Measurements from ENCODE around the gene PPP3CA. TPM values are rescaled to one million over a fixed set of nuclear protein-coding genes. Genes with fewer than 3 reads are reported as not detected.

The PPP3CA gene
- total RNA-seq, 1 donor from 2014 or later = 29.9 TPM

DNA sequence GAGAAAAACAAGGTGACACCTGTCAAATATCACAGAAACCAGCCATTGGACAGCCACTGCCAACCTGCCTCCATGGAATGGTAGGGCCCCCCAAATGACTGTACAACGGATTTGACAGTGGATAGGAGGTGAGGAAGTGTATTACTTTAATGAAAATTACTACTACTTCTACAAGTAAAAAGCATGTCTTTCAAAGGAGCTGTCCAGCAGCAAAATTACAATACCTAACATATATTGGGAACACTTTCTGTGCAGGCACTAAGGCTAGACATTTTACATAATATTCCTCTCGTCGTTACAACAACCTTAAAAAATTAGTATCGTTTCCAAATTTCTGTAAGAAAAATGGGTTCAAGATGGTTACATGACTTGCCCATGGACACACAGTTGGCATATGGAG lies 14.9 kb downstream of the PPP3CA start:
- no peaks in the 10 kb centered on the region for H3K9me3 Mint-ChIP-seq (ENCODE audit: unreplicated experiment)
- no peak for DNase-seq
- no peaks in the 10 kb centered on the region for H3K4me1 Mint-ChIP-seq (ENCODE audit: low read depth, unreplicated experiment)
- no peaks in the 10 kb centered on the region for H3K36me3 Mint-ChIP-seq (ENCODE audit: unreplicated experiment)
- no peaks in the 10 kb centered on the region for H3K27me3 Mint-ChIP-seq (ENCODE audit: unreplicated experiment)
- no peak overlapping the region for H3K27ac Mint-ChIP-seq (ENCODE audit: unreplicated experiment)
- H3K4me3 Mint-ChIP-seq (ENCODE audit: unreplicated experiment) = no peak overlapping the region
- TF ChIP-seq CTCF (IDR thresholded peaks at IDR 0.05; ENCODE audit: partially characterized antibody, unreplicated experiment) = no peak

DNA sequence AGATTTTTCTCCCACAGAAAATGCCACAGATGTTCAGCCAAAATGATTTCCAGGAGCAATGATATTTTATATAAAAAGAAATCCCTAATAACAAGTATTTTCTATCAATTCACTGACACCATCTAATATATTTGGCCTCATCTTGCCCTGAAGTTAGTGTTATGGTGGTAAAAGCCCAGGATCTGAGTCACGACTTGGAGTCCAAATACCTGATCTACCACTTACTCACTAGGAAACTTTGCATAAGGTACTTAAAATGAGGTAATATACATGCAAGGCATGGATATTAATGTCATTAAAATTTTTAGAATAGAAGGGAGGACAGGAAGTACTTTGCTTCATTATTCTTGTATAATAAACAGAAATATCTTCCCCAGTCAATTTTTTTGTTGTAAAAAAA lies 16.3 kb downstream of the PPP3CA start:
- H3K27ac Mint-ChIP-seq (ENCODE audit: unreplicated experiment) = no peak overlapping the region
- no peak overlapping the region for H3K4me3 Mint-ChIP-seq (ENCODE audit: unreplicated experiment)
- TF ChIP-seq CTCF (IDR thresholded peaks at IDR 0.05; ENCODE audit: partially characterized antibody, unreplicated experiment) = no peak
- no peak for DNase-seq
- H3K36me3 Mint-ChIP-seq (ENCODE audit: unreplicated experiment) = no peaks in the 10 kb centered on the region
- H3K9me3 Mint-ChIP-seq (ENCODE audit: unreplicated experiment) = no peaks in the 10 kb centered on the region
- H3K27me3 Mint-ChIP-seq (ENCODE audit: unreplicated experiment) = no peaks in the 10 kb centered on the region
- H3K4me1 Mint-ChIP-seq (ENCODE audit: low read depth, unreplicated experiment) = no peaks in the 10 kb centered on the region

- no peaks in the 10 kb centered on the region for H3K9me3 Mint-ChIP-seq (ENCODE audit: unreplicated experiment)
These were observed 17.7 kb downstream of the PPP3CA start for GRCh38 chr4:101329592-101329991.

GRCh38 chr4:101328063-101328602 lies 19.2 kb downstream of the PPP3CA start:
- no peaks in the 10 kb centered on the region for H3K27me3 Mint-ChIP-seq (ENCODE audit: unreplicated experiment)
- no peaks in the 10 kb centered on the region for H3K36me3 Mint-ChIP-seq (ENCODE audit: unreplicated experiment)
- H3K4me3 Mint-ChIP-seq (ENCODE audit: unreplicated experiment) = no peak overlapping the region
- H3K4me1 Mint-ChIP-seq (ENCODE audit: low read depth, unreplicated experiment) = no peaks in the 10 kb centered on the region
- peaks cover 2% of the 10 kb centered on the region for H3K9me3 Mint-ChIP-seq (ENCODE audit: unreplicated experiment)
- no peak for TF ChIP-seq CTCF (IDR thresholded peaks at IDR 0.05; ENCODE audit: partially characterized antibody, unreplicated experiment)
- H3K27ac Mint-ChIP-seq (ENCODE audit: unreplicated experiment) = no peak overlapping the region
- no peak for DNase-seq

More at GRCh38 chr4:101329592-101329991, 17.7 kb downstream of the PPP3CA start:
- H3K36me3 Mint-ChIP-seq (ENCODE audit: unreplicated experiment) = no peaks in the 10 kb centered on the region
- no peak overlapping the region for H3K27ac Mint-ChIP-seq (ENCODE audit: unreplicated experiment)
- no peak for DNase-seq
- H3K27me3 Mint-ChIP-seq (ENCODE audit: unreplicated experiment) = no peaks in the 10 kb centered on the region
- H3K4me3 Mint-ChIP-seq (ENCODE audit: unreplicated experiment) = no peak overlapping the region
- no peak for TF ChIP-seq CTCF (IDR thresholded peaks at IDR 0.05; ENCODE audit: partially characterized antibody, unreplicated experiment)
- no peaks in the 10 kb centered on the region for H3K4me1 Mint-ChIP-seq (ENCODE audit: low read depth, unreplicated experiment)

DNA sequence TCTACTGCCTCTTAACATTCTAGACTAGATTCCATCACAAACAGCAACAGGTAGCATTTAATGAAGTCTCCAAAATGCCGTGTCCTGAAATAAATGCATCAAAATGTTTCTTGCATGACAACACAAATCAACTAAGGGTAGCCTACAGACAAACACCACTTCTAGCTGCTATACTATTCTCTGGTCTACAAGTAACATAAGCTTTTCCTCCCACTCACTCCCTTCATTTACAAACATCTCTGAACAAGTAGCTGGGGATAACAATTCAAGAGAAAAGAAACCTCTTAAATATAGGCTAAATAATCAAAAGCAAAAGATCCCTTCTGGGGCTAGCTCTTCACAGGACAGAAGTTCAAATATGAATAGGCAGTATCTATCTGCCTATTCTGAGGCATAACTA lies 20.8 kb downstream of the PPP3CA start:
- H3K36me3 Mint-ChIP-seq (ENCODE audit: unreplicated experiment) = no peaks in the 10 kb centered on the region
- no peak overlapping the region for H3K27ac Mint-ChIP-seq (ENCODE audit: unreplicated experiment)
- no peaks in the 10 kb centered on the region for H3K4me1 Mint-ChIP-seq (ENCODE audit: low read depth, unreplicated experiment)
- TF ChIP-seq CTCF (IDR thresholded peaks at IDR 0.05; ENCODE audit: partially characterized antibody, unreplicated experiment) = no peak
- H3K9me3 Mint-ChIP-seq (ENCODE audit: unreplicated experiment) = peaks cover 2% of the 10 kb centered on the region
- H3K4me3 Mint-ChIP-seq (ENCODE audit: unreplicated experiment) = no peak overlapping the region
- no peak for DNase-seq
- H3K27me3 Mint-ChIP-seq (ENCODE audit: unreplicated experiment) = no peaks in the 10 kb centered on the region

All from glutamatergic neuron (in vitro differentiated cells).